DOHH2 (cell line): ENCODE data around the gene ATP8A2.

ENCODE experiments used
- EZH2phosphoT487 ChIP-seq: fragments of 200-600 bp; sonication (generic); IDR thresholded peaks from 2 replicates; pipeline ENCODE4 v1.6.1; 2017; ENCODE audit warnings: borderline replicate concordance, mild to moderate bottlenecking, antibody characterized with exemption, low read length, moderate library complexity, mixed read lengths
- TF ChIP-seq, protein P1 (sequence below): fragments of 200-600 bp; sonication (generic); IDR thresholded peaks from one replicate; pipeline ENCODE4 v1.5.1; 2014; ENCODE audit warnings: antibody characterized with exemption, mild to moderate bottlenecking, low read depth, low read length; ENCODE audit not compliant: poor library complexity, severe bottlenecking

DNA sequence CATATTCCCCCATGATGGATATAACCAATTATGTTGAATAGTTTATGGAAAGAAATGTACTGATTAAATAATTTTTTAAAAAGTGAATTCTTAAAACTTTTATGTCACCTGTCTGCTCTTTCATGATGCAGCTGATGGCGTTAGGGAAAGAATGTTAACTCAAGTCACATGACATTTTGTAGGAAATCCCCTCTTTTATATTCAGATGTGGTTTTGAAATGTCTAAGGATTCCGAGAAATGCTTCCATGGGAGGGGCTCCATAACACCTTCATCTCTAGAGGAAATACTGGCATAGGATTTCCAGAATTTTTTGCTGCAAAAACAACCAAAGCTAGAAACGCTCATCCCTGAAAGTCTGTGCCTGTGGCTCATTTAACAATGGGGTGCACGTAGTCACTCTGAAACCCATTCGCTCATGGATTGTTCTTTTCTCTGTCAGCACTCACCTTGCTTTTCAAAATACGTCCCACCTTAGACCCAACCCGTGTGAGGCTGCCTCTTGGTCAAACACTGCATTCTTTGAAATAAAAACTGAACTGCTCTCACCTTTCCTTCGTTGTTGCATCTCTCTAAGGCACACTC lies 391.1 kb downstream of the ATP8A2 start:
- TF ChIP-seq, protein P1, sequence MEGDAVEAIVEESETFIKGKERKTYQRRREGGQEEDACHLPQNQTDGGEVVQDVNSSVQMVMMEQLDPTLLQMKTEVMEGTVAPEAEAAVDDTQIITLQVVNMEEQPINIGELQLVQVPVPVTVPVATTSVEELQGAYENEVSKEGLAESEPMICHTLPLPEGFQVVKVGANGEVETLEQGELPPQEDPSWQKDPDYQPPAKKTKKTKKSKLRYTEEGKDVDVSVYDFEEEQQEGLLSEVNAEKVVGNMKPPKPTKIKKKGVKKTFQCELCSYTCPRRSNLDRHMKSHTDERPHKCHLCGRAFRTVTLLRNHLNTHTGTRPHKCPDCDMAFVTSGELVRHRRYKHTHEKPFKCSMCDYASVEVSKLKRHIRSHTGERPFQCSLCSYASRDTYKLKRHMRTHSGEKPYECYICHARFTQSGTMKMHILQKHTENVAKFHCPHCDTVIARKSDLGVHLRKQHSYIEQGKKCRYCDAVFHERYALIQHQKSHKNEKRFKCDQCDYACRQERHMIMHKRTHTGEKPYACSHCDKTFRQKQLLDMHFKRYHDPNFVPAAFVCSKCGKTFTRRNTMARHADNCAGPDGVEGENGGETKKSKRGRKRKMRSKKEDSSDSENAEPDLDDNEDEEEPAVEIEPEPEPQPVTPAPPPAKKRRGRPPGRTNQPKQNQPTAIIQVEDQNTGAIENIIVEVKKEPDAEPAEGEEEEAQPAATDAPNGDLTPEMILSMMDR, result no peak
- TF ChIP-seq EZH2phosphoT487, result no peak
